ENCODE data around the gene TMEM208.

- no peak for TF ChIP-seq CTCF (IDR thresholded peaks at IDR 0.05)
- TF ChIP-seq POLR2A (IDR thresholded peaks at IDR 0.05): no peak
Measured at GRCh38 chr16:67248073-67248400, 21.1 kb downstream of the TMEM208 start.

All from esophagus squamous epithelium (tissue), 4 donors.